Renal cortex interstitium (tissue), 11 donors: Measurements from ENCODE around the gene TPSAB1. TPM values are rescaled to one million over a fixed set of nuclear protein-coding genes. Genes with fewer than 3 reads are reported as not detected.

Experiments used
- DNase-seq, 11 donors: peaks; one replicate each; pipeline ENCODE4 v3.0.0-alpha.2; 2013; ENCODE audit warnings: low read depth in 9 of 11, low spot score in 4 of 11; ENCODE audit errors: extremely low read depth in 1 of 11
- polyA plus RNA-seq, 3 donors: library from polyadenylated mRNA; unstranded; fragments of 120-200 nt; gene quantifications; one replicate each; pipeline ENCODE4 v1.2.1, GENCODE V29; 2013; ENCODE audit not compliant: insufficient read length in 3 of 3

The TPSAB1 gene
- polyA plus RNA-seq, 3 donors: 0.22 TPM; not detected in 2

DNA sequence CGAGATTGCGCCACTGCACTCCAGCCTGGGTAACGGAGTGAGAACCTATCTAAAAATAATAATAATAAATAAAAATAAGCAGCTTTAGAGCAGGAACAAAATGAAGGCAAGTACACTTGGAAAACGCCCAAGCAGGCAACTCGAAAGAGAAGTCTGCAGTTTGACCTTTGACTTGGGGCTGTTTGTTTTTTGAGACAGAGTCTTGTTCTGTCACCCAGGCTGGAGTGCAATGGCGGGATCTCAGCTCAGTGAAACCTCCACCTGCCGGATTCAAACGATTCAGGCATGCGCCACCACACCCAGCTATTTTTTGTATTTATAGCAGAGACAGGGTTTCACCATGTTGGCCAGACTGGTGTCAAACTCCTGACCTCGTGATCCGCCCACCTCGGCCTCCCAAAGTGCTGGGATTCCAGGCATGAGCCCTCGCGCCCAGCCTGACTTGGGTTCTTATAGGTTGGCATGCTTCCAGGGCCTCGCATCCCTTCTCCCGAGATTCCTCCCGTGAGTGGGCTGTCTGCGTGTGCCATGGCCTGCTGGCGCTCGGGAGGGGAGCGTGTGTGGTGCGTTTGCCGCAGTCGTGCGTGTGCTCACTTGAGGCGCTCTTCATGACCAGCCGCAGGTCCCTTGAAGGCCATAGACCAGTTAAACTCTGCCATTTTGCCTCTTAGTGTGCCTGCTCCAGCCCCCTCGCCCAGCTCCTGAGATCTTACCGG, 50.5 kb downstream of the TPSAB1 start:
- DNase-seq: no peak

DNA sequence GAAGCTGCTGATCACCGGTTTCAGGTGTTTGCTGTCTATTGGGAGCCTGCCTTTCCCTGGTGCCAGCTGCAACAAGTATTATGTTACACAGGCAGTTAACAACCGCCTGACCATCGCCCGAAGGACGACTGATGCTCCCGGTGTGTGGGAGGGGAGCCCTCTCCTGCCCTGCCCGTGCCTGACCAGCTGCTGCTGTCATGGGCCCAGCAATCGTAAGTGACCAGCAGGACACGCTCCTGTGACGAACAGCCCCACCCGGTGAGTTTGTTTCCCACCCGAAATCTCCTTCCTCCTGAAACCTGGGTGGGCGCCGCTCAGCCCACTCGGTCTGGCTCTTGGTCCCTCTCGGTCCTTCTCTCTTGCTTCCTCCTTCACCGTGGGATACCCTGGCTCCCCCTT, 51.1 kb downstream of the TPSAB1 start:
- DNase-seq: peak in 4 of 11 donors; percentile 60 to 76 (median 64)

Other genes with a start within 250 kb of the TPSAB1 start
- gene SSTR5, start 168.0 kb upstream of the TPSAB1 start, polyA plus RNA-seq: under 1 TPM; 0.13 to 0.39 (median 0.14) TPM
- gene C1QTNF8, start 144.5 kb upstream of the TPSAB1 start, polyA plus RNA-seq: not detected
- 10 to 100 TPM; 20.3 to 30.5 (median 29.4) TPM for gene CACNA1H, start 87.6 kb upstream of the TPSAB1 start, polyA plus RNA-seq
- 1 to 10 TPM; 1.1 to 1.7 (median 1.1) TPM for gene TPSG1, start 15.4 kb upstream of the TPSAB1 start, polyA plus RNA-seq
- gene TPSB2, start 10.5 kb upstream of the TPSAB1 start, polyA plus RNA-seq: under 1 TPM in 1 of 3 donors, not detected in 2; 0.37 TPM
- under 1 TPM in 1 of 3 donors, not detected in 2; 0.95 TPM for gene TPSD1, start 15.4 kb downstream of the TPSAB1 start, polyA plus RNA-seq
- 100 to 1,000 TPM; 151 to 176 (median 155) TPM for gene UBE2I, start 68.9 kb downstream of the TPSAB1 start, polyA plus RNA-seq
- 10 to 100 TPM in 1 of 3 donors, 1 to 10 TPM in 2; 5.3 to 14.6 (median 6.6) TPM for gene BAIAP3, start 92.9 kb downstream of the TPSAB1 start, polyA plus RNA-seq
- gene TSR3, start 111.2 kb downstream of the TPSAB1 start, polyA plus RNA-seq: 10 to 100 TPM; 34.7 to 57.8 (median 54.9) TPM
- 10 to 100 TPM; 49.2 to 76.7 (median 65.5) TPM for gene GNPTG, start 111.2 kb downstream of the TPSAB1 start, polyA plus RNA-seq
- 10 to 100 TPM; 16.2 to 30.6 (median 20.0) TPM for gene UNKL, start 174.0 kb downstream of the TPSAB1 start, polyA plus RNA-seq
- gene UQCC4, start 180.0 kb downstream of the TPSAB1 start, polyA plus RNA-seq: 10 to 100 TPM; 11.4 to 16.3 (median 13.6) TPM
- gene PERCC1, start 190.4 kb downstream of the TPSAB1 start, polyA plus RNA-seq: not detected
- gene CCDC154, start 203.9 kb downstream of the TPSAB1 start, polyA plus RNA-seq: 1 to 10 TPM; 2.0 to 3.9 (median 3.6) TPM
- gene CLCN7, start 234.3 kb downstream of the TPSAB1 start, polyA plus RNA-seq: 10 to 100 TPM; 44.9 to 62.2 (median 51.7) TPM
- under 1 TPM in 1 of 3 donors, not detected in 2; 0.09 TPM for gene PTX4, start 248.2 kb downstream of the TPSAB1 start, polyA plus RNA-seq